Body of pancreas (tissue), 4 donors: ENCODE data around the gene B3GAT1.

Experiments
- POLR2A ChIP-seq, 3 donors: fragments of 450-650 bp; IDR thresholded peaks; one replicate each; pipeline ENCODE4 v1.6.1; 2016; ENCODE audit warnings: antibody characterized with exemption in 3 of 3, mild to moderate bottlenecking in 2 of 3
- TF ChIP-seq, protein P1 (sequence below), 7 experiments: fragments of 450-650 bp in 4 of 7; fragments of 200-600 bp in 3 of 7; sonication (generic) in 3 of 7; IDR thresholded peaks; one replicate each; pipeline ENCODE4 v1.5.1; 2016 to 2019; ENCODE audit warnings: antibody characterized with exemption in 7 of 7

DNA sequence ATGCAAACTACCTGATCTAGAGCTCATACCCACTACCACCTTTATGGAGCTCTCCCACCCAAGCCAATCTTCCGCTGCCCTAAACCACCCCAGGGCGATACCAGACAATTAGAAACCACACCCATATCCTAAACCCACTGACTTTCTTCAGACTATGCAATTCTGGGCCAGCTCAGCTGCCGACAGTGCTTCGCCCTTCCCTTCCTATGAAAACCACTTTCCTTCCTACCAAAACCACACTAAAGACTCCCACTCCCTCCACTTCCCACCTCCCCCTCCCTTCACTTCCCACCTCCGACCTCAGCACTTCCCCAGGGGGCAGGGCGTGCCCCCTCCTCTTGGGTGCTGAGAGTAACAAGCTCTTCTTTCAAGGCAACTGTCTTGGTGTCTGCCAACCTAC is 25.1 kb downstream of the B3GAT1 start:
- TF ChIP-seq, protein P1, sequence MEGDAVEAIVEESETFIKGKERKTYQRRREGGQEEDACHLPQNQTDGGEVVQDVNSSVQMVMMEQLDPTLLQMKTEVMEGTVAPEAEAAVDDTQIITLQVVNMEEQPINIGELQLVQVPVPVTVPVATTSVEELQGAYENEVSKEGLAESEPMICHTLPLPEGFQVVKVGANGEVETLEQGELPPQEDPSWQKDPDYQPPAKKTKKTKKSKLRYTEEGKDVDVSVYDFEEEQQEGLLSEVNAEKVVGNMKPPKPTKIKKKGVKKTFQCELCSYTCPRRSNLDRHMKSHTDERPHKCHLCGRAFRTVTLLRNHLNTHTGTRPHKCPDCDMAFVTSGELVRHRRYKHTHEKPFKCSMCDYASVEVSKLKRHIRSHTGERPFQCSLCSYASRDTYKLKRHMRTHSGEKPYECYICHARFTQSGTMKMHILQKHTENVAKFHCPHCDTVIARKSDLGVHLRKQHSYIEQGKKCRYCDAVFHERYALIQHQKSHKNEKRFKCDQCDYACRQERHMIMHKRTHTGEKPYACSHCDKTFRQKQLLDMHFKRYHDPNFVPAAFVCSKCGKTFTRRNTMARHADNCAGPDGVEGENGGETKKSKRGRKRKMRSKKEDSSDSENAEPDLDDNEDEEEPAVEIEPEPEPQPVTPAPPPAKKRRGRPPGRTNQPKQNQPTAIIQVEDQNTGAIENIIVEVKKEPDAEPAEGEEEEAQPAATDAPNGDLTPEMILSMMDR (IDR thresholded peaks at IDR 0.05) = no peak
- no peak for TF ChIP-seq POLR2A (IDR thresholded peaks at IDR 0.05)
